ENCODE measurements around the gene TINCR.
"Not testable (repeated sequence)": the region's sequence is repeated elsewhere in the genome, so short reads cannot be mapped to it uniquely, and the experiment has no call there.

The TINCR gene

GRCh38 chr19:5567360-5567969 is at the start of gene TINCR:
TINCR (minus strand) TSS chr19:5567953.
- no peak for DNase-seq (ENCODE audit: low spot score)

GRCh38 chr19:5617080-5617479 is 49.3 kb upstream of the TINCR start:
- no peak for DNase-seq (ENCODE audit: low spot score)

GRCh38 chr19:5615756-5616327 is 48.1 kb upstream of the TINCR start:
- no peak for DNase-seq (ENCODE audit: low spot score)

- no peak for DNase-seq (ENCODE audit: low spot score)
Observed at GRCh38 chr19:5612891-5613865, 45.4 kb upstream of the TINCR start.

- no peak for DNase-seq (ENCODE audit: low spot score)
Observed at GRCh38 chr19:5609881-5610448, 42.2 kb upstream of the TINCR start.

- DNase-seq (ENCODE audit: low spot score): not testable (repeated sequence)
Observed at GRCh38 chr19:5608766-5609165, 41.0 kb upstream of the TINCR start.

GRCh38 chr19:5608291-5608690 is 40.5 kb upstream of the TINCR start:
- DNase-seq (ENCODE audit: low spot score): no peak

- no peak for DNase-seq (ENCODE audit: low spot score)
Observed at GRCh38 chr19:5607318-5608275, 39.8 kb upstream of the TINCR start.

- no peak for DNase-seq (ENCODE audit: low spot score)
Observed at GRCh38 chr19:5605362-5605761, 37.6 kb upstream of the TINCR start.

GRCh38 chr19:5603626-5604025 is 35.9 kb upstream of the TINCR start:
- DNase-seq (ENCODE audit: low spot score): no peak

- no peak for DNase-seq (ENCODE audit: low spot score)
Observed at GRCh38 chr19:5600797-5601196, 33.0 kb upstream of the TINCR start.

- DNase-seq (ENCODE audit: low spot score): no peak
Observed at GRCh38 chr19:5595745-5596144, 28.0 kb upstream of the TINCR start.

GRCh38 chr19:5595129-5595528 is 27.4 kb upstream of the TINCR start:
- no peak for DNase-seq (ENCODE audit: low spot score)

- no peak for DNase-seq (ENCODE audit: low spot score)
Observed at GRCh38 chr19:5594521-5594950, 26.8 kb upstream of the TINCR start.

GRCh38 chr19:5593343-5594255 is 25.8 kb upstream of the TINCR start:
- no peak for DNase-seq (ENCODE audit: low spot score)

GRCh38 chr19:5592531-5593342 is 25.0 kb upstream of the TINCR start:
- DNase-seq (ENCODE audit: low spot score): no peak

- DNase-seq (ENCODE audit: low spot score): no peak
Observed at GRCh38 chr19:5591476-5591875, 23.7 kb upstream of the TINCR start.

GRCh38 chr19:5590865-5591154 is 23.1 kb upstream of the TINCR start:
- DNase-seq (ENCODE audit: low spot score): no peak

GRCh38 chr19:5590151-5590864 is 22.6 kb upstream of the TINCR start:
- DNase-seq (ENCODE audit: low spot score): no peak
